IMR-90 (cell line): ENCODE results near the gene PDE12. TPM values are rescaled to one million over a fixed set of nuclear protein-coding genes. Genes with fewer than 3 reads are reported as not detected.

Experiments used
- CHD1 ChIP-seq: IDR thresholded peaks from 2 replicates; pipeline ENCODE4 v1.6.1; 2012; ENCODE audit warnings: low read depth, low read length, improper control_type of control experiment
- SMC3 ChIP-seq: fragments of 150-350 bp; IDR thresholded peaks from 2 replicates; pipeline ENCODE4 v1.6.1; 2016; ENCODE audit warnings: low read depth, mild to moderate bottlenecking, antibody characterized with exemption, low read length, moderate library complexity
- polyA plus RNA-seq, 3 experiments: library from polyadenylated mRNA; depleted of rRNA; stranded (reverse); fragments of >200 nt; gene quantifications; 2 replicates each; pipeline ENCODE4 v1.2.3, GENCODE V29; 2012; ENCODE audit warnings: low replicate concordance in 1 of 3
- total RNA-seq: library from RNA; depleted of rRNA; stranded (reverse); fragments of >200 nt; gene quantifications from 2 replicates; pipeline ENCODE4 v1.2.3, GENCODE V29; 2012
- TF ChIP-seq, protein P1 (sequence below): conservative IDR thresholded peaks from 2 replicates; pipeline ENCODE4 v1.5.1; 2012; ENCODE audit warnings: mild to moderate bottlenecking, low read depth, low read length, improper control_type of control experiment
- TF ChIP-seq, protein P2 (sequence below): fragments of 150-350 bp; IDR thresholded peaks from 2 replicates; pipeline ENCODE4 v1.6.1; 2016; ENCODE audit warnings: low read depth, mild to moderate bottlenecking, low read length, moderate library complexity, borderline replicate concordance

The PDE12 gene
- total and polyA plus RNA-seq, 2 of the 4 experiments (the other 2 are of a cell fraction) = 9.5 to 16.8 TPM

DNA sequence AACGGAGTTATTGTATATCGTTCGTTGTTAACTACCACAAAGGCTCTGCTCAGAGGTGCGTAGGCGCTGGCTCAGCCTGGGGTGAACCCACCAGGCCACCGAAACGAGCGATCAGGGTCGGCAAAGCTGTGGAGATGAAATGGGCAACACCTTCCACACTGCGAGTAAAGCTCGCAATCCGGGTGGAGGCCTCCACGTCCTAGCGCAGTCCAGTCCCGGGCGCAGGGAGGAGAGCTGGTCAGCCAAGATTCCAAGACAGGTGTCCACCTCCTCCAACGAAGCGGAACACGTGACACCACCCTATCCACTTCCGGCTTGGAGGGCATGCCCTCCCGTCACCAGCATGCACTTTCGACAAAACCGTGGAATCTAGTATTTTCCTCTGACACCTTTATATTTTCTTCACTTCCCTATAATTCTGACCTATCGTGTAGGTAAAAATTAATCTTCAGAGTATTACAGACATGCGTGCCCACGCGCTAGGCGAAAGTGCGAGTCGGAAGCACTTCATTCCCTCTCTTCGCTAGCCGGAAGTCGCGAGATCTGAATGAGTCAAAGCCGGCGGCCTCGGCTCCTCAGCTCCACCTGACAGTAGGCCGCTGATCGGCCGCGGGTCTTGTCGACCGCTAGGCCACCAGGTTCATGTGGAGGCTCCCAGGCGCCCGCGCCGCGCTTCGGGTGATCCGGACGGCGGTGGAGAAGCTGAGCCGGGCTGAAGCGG lies at the start of gene PDE12 (continued):
- TF ChIP-seq, protein P1, sequence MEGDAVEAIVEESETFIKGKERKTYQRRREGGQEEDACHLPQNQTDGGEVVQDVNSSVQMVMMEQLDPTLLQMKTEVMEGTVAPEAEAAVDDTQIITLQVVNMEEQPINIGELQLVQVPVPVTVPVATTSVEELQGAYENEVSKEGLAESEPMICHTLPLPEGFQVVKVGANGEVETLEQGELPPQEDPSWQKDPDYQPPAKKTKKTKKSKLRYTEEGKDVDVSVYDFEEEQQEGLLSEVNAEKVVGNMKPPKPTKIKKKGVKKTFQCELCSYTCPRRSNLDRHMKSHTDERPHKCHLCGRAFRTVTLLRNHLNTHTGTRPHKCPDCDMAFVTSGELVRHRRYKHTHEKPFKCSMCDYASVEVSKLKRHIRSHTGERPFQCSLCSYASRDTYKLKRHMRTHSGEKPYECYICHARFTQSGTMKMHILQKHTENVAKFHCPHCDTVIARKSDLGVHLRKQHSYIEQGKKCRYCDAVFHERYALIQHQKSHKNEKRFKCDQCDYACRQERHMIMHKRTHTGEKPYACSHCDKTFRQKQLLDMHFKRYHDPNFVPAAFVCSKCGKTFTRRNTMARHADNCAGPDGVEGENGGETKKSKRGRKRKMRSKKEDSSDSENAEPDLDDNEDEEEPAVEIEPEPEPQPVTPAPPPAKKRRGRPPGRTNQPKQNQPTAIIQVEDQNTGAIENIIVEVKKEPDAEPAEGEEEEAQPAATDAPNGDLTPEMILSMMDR = no peak
- TF ChIP-seq SMC3 = no peak
- TF ChIP-seq CHD1 = 0 out of 2 replicates have a peak, but pooled peaks have one; percentile 65
- TF ChIP-seq, protein P2, sequence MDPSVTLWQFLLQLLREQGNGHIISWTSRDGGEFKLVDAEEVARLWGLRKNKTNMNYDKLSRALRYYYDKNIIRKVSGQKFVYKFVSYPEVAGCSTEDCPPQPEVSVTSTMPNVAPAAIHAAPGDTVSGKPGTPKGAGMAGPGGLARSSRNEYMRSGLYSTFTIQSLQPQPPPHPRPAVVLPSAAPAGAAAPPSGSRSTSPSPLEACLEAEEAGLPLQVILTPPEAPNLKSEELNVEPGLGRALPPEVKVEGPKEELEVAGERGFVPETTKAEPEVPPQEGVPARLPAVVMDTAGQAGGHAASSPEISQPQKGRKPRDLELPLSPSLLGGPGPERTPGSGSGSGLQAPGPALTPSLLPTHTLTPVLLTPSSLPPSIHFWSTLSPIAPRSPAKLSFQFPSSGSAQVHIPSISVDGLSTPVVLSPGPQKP = 0 out of 2 replicates have a peak, but pooled peaks have one; percentile 22
